H1 (cell line): Measurements from ENCODE around the gene PLD5. TPM values are rescaled to one million over a fixed set of nuclear protein-coding genes. Genes with fewer than 3 reads are reported as not detected.

ENCODE experiments used
- CTCF ChIA-PET: fragments of 300-600 bp; sonication (Branson Sonifier 250); formaldehyde crosslinking; loops from one replicate; lab custom pipeline; 2021; ENCODE audit not compliant: partially characterized antibody; lab: Charles Lee
- POLR2A ChIA-PET: fragments of 300-600 bp; sonication (Branson Sonifier 250); formaldehyde crosslinking; loops from one replicate; lab custom pipeline; 2021; ENCODE audit warnings: inconsistent platforms; ENCODE audit not compliant: partially characterized antibody; lab: Charles Lee
- DNase-seq, 2 experiments: peaks; one replicate each; pipeline versions ENCODE4 v3.0.0 to v3.0.0-alpha.2; 2010 to 2022; ENCODE audit warnings: low spot score in 2 of 2, low read depth in 1 of 2, mixed read lengths in 1 of 2
- FAIRE-seq: peaks from 2 replicates; lab custom pipeline; 2011; peaks lifted over from hg19 to GRCh38; lab: Jason Lieb, UNC
- H2AFZ ChIP-seq: 2 replicates; pipeline ENCODE4 v1.8.1; 2012; ENCODE audit warnings: low read length, inconsistent platforms
- H2AK5ac ChIP-seq: 2 replicates; pipeline ENCODE4 v1.6.1; 2013; ENCODE audit warnings: low read depth, low read length
- H2BK120ac ChIP-seq: replicated peaks from 2 replicates; pipeline ENCODE3; 2013; ENCODE audit warnings: low read depth, low read length, inconsistent platforms
- H2BK12ac ChIP-seq: 2 replicates; pipeline ENCODE4 v1.6.1; 2013; ENCODE audit warnings: low read depth, low read length
- H2BK15ac ChIP-seq: 2 replicates; pipeline ENCODE4 v1.6.1; 2013; ENCODE audit warnings: low read length
- H2BK20ac ChIP-seq: 2 replicates; pipeline ENCODE4 v1.6.1; 2013; ENCODE audit warnings: low read length
- H2BK5ac ChIP-seq: 2 replicates; pipeline ENCODE4 v1.6.1; 2013; ENCODE audit warnings: low read depth, low read length
- H3K14ac ChIP-seq: 2 replicates; pipeline ENCODE4 v1.6.1; 2013; ENCODE audit warnings: inconsistent platforms; ENCODE audit not compliant: insufficient read length
- H3K18ac ChIP-seq: 2 replicates; pipeline ENCODE4 v1.6.1; 2013; ENCODE audit warnings: low read length; ENCODE audit errors: extremely low read depth
- H3K23ac ChIP-seq: 2 replicates; pipeline ENCODE4 v1.6.1; 2013; ENCODE audit warnings: inconsistent platforms; ENCODE audit not compliant: insufficient read length
- H3K23me2 ChIP-seq: 2 replicates; pipeline ENCODE4 v1.6.1; 2013; ENCODE audit warnings: low read depth, low read length
- H3K27ac ChIP-seq: 2 replicates; pipeline ENCODE4 v1.6.1; 2011; ENCODE audit warnings: low read depth, low read length, inconsistent platforms
- H3K27me3 ChIP-seq, 4 experiments: replicated peaks in 1 of 4; 1 replicate in 1 of 4; 2 replicates in 3 of 4; pipeline versions ENCODE4 v1.6.1 to v1.8.1; 2011 to 2013; ENCODE audit warnings: low read length in 3 of 4, mild to moderate bottlenecking in 3 of 4, inconsistent platforms in 2 of 4, mixed read lengths in 2 of 4, moderate library complexity in 1 of 4; ENCODE audit not compliant: control insufficient read depth in 3 of 4, insufficient read depth in 3 of 4; ENCODE audit errors: extremely low read depth in 1 of 4
- H3K36me3 ChIP-seq, 4 experiments: 2 replicates each; pipeline versions ENCODE4 v1.6.1 to v1.8.1; 2011 to 2013; ENCODE audit warnings: mild to moderate bottlenecking in 4 of 4, low read length in 3 of 4, moderate library complexity in 2 of 4, control low read depth in 1 of 4, inconsistent platforms in 1 of 4; ENCODE audit not compliant: insufficient read depth in 4 of 4, control insufficient read depth in 2 of 4
- H3K4ac ChIP-seq: replicated peaks from 2 replicates; pipeline ENCODE3; 2013; ENCODE audit warnings: low read length, low read depth, mixed read lengths, inconsistent platforms; ENCODE audit not compliant: insufficient read length
- H3K4me1 ChIP-seq, 4 experiments: replicated peaks in 1 of 4; 1 replicate in 1 of 4; 2 replicates in 3 of 4; pipeline versions ENCODE4 v1.6.1 to v1.8.1; 2011 to 2013; ENCODE audit warnings: low read length in 3 of 4, inconsistent platforms in 2 of 4, mixed read lengths in 1 of 4; ENCODE audit not compliant: insufficient read depth in 4 of 4, control insufficient read depth in 3 of 4
- H3K4me2 ChIP-seq, 2 experiments: 2 replicates each; pipeline versions ENCODE4 v1.6.1 to v1.8.1; 2011 to 2013; ENCODE audit warnings: low read depth in 2 of 2, low read length in 2 of 2, control low read depth in 1 of 2, inconsistent platforms in 1 of 2, mild to moderate bottlenecking in 1 of 2; ENCODE audit not compliant: insufficient read depth in 1 of 2
- H3K4me3 ChIP-seq, 4 experiments: fragments of 200-600, 300-600 bp in 1 of 4; sonication (generic), shearing (Covaris generic), sonication (Bioruptor Twin) in 1 of 4; 2 replicates each; pipeline versions ENCODE4 v1.5.1 to v1.8.1; 2011 to 2016; ENCODE audit warnings: low read length in 4 of 4, low read depth in 3 of 4, control low read depth in 2 of 4, inconsistent platforms in 2 of 4, mild to moderate bottlenecking in 2 of 4, mixed read lengths in 1 of 4, moderate library complexity in 1 of 4; ENCODE audit not compliant: insufficient read depth in 2 of 4; ENCODE audit errors: extremely low read depth in 1 of 4
- H3K56ac ChIP-seq: replicated peaks from 2 replicates; pipeline ENCODE3; 2013; ENCODE audit warnings: low read depth, mild to moderate bottlenecking, mixed read lengths, low read length, inconsistent platforms; ENCODE audit not compliant: insufficient read length
- H3K79me1 ChIP-seq: 2 replicates; pipeline ENCODE4 v1.6.1; 2013; ENCODE audit warnings: low read depth, low read length, control low read depth
- H3K79me2 ChIP-seq, 2 experiments: 2 replicates each; pipeline versions ENCODE4 v1.6.1 to v1.8.1; 2012 to 2013; ENCODE audit warnings: low read length in 2 of 2, mild to moderate bottlenecking in 2 of 2, inconsistent platforms in 1 of 2; ENCODE audit not compliant: insufficient read depth in 2 of 2, control insufficient read depth in 1 of 2
- H3K9ac ChIP-seq, 4 experiments: replicated peaks in 1 of 4; 1 replicate in 1 of 4; 2 replicates in 3 of 4; pipeline versions ENCODE4 v1.6.1 to v1.8.1; 2011 to 2013; ENCODE audit warnings: low read depth in 3 of 4, low read length in 3 of 4, control low read depth in 2 of 4, mild to moderate bottlenecking in 2 of 4, moderate library complexity in 2 of 4, inconsistent platforms in 1 of 4; ENCODE audit errors: extremely low read depth in 1 of 4
- H3K9me3 ChIP-seq, 2 experiments: 2 replicates each; pipeline versions ENCODE4 v1.6.1 to v1.8.1; 2012 to 2013; ENCODE audit warnings: mild to moderate bottlenecking in 2 of 2, moderate library complexity in 2 of 2, control low read depth in 1 of 2, inconsistent platforms in 1 of 2, low read depth in 1 of 2, low read length in 1 of 2, mixed read lengths in 1 of 2; ENCODE audit not compliant: insufficient read depth in 2 of 2
- H4K20me1 ChIP-seq, 2 experiments: replicated peaks in 1 of 2; 2 replicates each; pipeline versions ENCODE3 to v1.8.1; 2011 to 2013; ENCODE audit warnings: inconsistent platforms in 2 of 2, low read length in 2 of 2, mild to moderate bottlenecking in 1 of 2; ENCODE audit not compliant: insufficient read depth in 2 of 2, control insufficient read depth in 1 of 2
- H4K5ac ChIP-seq: 2 replicates; pipeline ENCODE4 v1.6.1; 2013; ENCODE audit warnings: low read length, low read depth, mixed read lengths, inconsistent platforms; ENCODE audit not compliant: insufficient read length
- H4K8ac ChIP-seq: 2 replicates; pipeline ENCODE4 v1.8.0; 2013; ENCODE audit warnings: mild to moderate bottlenecking, moderate library complexity, low read length, inconsistent platforms; ENCODE audit not compliant: insufficient read depth; ENCODE audit errors: extremely low read depth
- H4K91ac ChIP-seq: replicated peaks from 2 replicates; pipeline ENCODE3; 2013; ENCODE audit warnings: low read length, mixed read lengths, inconsistent platforms; ENCODE audit not compliant: insufficient read length
- RAD21 ChIP-seq, 2 experiments: IDR thresholded peaks in 1 of 2; conservative IDR thresholded peaks in 1 of 2; 2 replicates each; pipeline ENCODE4 v1.6.1; 2011; ENCODE audit warnings: low read depth in 2 of 2, low read length in 2 of 2, improper control_type of control experiment in 1 of 2, inconsistent platforms in 1 of 2, mild to moderate bottlenecking in 1 of 2, moderate library complexity in 1 of 2
- RXRA ChIP-seq: IDR thresholded peaks from 2 replicates; pipeline ENCODE4 v1.6.1; 2011; ENCODE audit warnings: low read depth, mild to moderate bottlenecking, low read length, moderate library complexity; ENCODE audit not compliant: insufficient read depth
- TAF7 ChIP-seq: optimal IDR thresholded peaks from 2 replicates; pipeline ENCODE3; 2011; ENCODE audit warnings: low read depth, mild to moderate bottlenecking, inconsistent platforms, low read length, moderate library complexity, borderline replicate concordance
- TBP ChIP-seq: IDR thresholded peaks from 2 replicates; pipeline ENCODE4 v1.6.1; 2011; ENCODE audit warnings: low read depth, low read length, improper control_type of control experiment
- WGBS, 2 experiments: shearing (Covaris generic) in 1 of 2; methylation state at CpG; one replicate each; pipeline versions ENCODE4 v1.1.6 to v1.1.7; 2013 to 2015; ENCODE audit warnings: low lambda C conversion rate in 2 of 2, mixed read lengths in 2 of 2, inconsistent platforms in 1 of 2, low coverage in 1 of 2, missing lambda C conversion rate in 1 of 2; ENCODE audit not compliant: insufficient replicate concordance in 2 of 2, insufficient coverage in 1 of 2, insufficient read length in 1 of 2; ENCODE audit errors: extremely low coverage in 1 of 2, missing lambda C conversion rate in 1 of 2; 5-methylcytosine and 5-hydroxymethylcytosine counted together
- polyA plus RNA-seq, 7 experiments: library from polyadenylated mRNA; depleted of rRNA in 3 of 7; stranded (reverse) in 5 of 7; unstranded in 2 of 7; fragments of >200 nt in 5 of 7; fragments of 200-250 nt in 2 of 7; gene quantifications; 1 replicate in 5 of 7; 2 replicates in 1 of 7; 4 replicates in 1 of 7; pipeline versions ENCODE4 v1.2.1 to v1.2.3, GENCODE V29; 2011 to 2013; ENCODE audit warnings: missing spikeins in 2 of 7, mixed read lengths in 2 of 7
- total RNA-seq: library from RNA; stranded (reverse); fragmentation: NEBNext Ultra II Directional; extraction: Animal tissue kit (Norgen Biotek cat#: 25700); gene quantifications from 2 replicates; pipeline ENCODE4 v1.2.1, GENCODE V29; 2021
- TF ChIP-seq, protein P1 (sequence below): IDR thresholded peaks from 2 replicates; pipeline ENCODE4 v1.6.1; 2012; ENCODE audit warnings: inconsistent platforms

PLD5 gene
- total and polyA plus RNA-seq, 2 of the 8 experiments (the other 6 are each of a cell fraction or from before 2014, with no cell fraction given), result 0.86 to 8.5 TPM

DNA sequence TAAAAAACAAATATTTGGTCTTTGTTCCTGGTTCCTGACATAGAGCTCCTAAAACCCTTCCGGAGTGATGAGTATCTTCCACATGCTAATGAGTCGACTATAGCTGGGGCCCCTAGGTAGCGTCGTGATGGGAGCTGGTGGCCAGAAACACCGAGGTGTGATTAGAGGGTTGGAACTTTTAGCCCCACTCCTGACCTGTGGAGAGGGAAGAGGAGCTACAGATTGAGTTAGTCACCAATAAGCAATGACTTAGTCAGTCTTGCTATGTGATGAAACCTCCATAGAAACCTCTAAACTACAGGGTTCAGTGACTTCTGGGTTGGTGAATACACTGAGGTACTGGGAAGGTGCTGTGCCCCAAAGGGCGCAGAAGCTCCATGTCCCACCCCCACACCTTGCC lies 30.1 kb upstream of the PLD5 start:
- no peaks in the 10 kb centered on the region for H3K79me2 ChIP-seq
- H3K4me3 ChIP-seq, result no peak overlapping the region
- no peak overlapping the region for H2BK12ac ChIP-seq
- FAIRE-seq, result no peak
- no peak overlapping the region for H3K14ac ChIP-seq
- no peaks in the 10 kb centered on the region for H4K20me1 ChIP-seq
- H2BK15ac ChIP-seq, result no peak overlapping the region
- no peak overlapping the region for H2AK5ac ChIP-seq
- H3K23me2 ChIP-seq, result no peaks in the 10 kb centered on the region
- no peak overlapping the region for H4K91ac ChIP-seq
- H2BK120ac ChIP-seq, result no peak overlapping the region
- H2BK5ac ChIP-seq, result no peak overlapping the region
- H3K79me1 ChIP-seq, result no peaks in the 10 kb centered on the region
- 83% methylated on average over 6 of the region's 6 CpGs; no CpG with 5 or more reads in 1 of the 2 experiments for WGBS, 2 experiments
- H3K9ac ChIP-seq, result no peak overlapping the region
- no peak overlapping the region for H2BK20ac ChIP-seq
- no peak overlapping the region for H3K4ac ChIP-seq
- no peak overlapping the region for H2AFZ ChIP-seq
- H3K23ac ChIP-seq, result no peak overlapping the region
- H3K56ac ChIP-seq, result no peak overlapping the region
- no peak overlapping the region for H4K5ac ChIP-seq
- H4K8ac ChIP-seq, result no peak overlapping the region
- no peak for DNase-seq
- H3K9me3 ChIP-seq, result no peaks in the 10 kb centered on the region
- ChIA-PET CTCF (interaction anchor here (1.0 to 1.1 kb wide), 3 partner anchors 14 to 100 kb away, joined by 3 read pairs; no protein-coding TSS in a partner anchor), POLR2A (no interaction called here)
- H3K27ac ChIP-seq, result no peak overlapping the region
- H3K27me3 ChIP-seq, result no peaks in the 10 kb centered on the region
- no peaks in the 10 kb centered on the region for H3K36me3 ChIP-seq
- no peak overlapping the region for H3K4me2 ChIP-seq
- no peak overlapping the region for H3K18ac ChIP-seq
- H3K4me1 ChIP-seq, result no peaks in the 10 kb centered on the region; a peak in 1 of 7 replicates
- TF ChIP-seq RAD21 (IDR thresholded peaks at IDR 0.05 in 1 of 2, conservative IDR thresholded peaks at IDR 0.05 in 1 of 2; ENCODE audit: low read depth in 2 of 2, low read length in 2 of 2) (no peak), RXRA (no peak), TAF7 (no peak), TBP (no peak)
- TF ChIP-seq, protein P1, sequence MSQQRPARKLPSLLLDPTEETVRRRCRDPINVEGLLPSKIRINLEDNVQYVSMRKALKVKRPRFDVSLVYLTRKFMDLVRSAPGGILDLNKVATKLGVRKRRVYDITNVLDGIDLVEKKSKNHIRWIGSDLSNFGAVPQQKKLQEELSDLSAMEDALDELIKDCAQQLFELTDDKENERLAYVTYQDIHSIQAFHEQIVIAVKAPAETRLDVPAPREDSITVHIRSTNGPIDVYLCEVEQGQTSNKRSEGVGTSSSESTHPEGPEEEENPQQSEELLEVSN, result no peak
